IMR-90 (cell line): ENCODE measurements around the gene KCNJ3. TPM values are rescaled to one million over a fixed set of nuclear protein-coding genes. Genes with fewer than 3 reads are reported as not detected.

Experiments used
- ATAC-seq: fragments of 200-7000 bp; cut with Tn5 transposase; 2 replicates; pipeline ENCODE4 v1.9.1; 2020; ENCODE audit warnings: low read depth, mild to moderate bottlenecking, moderate library complexity
- BruUV-seq: library from RNA; stranded (reverse); fragments of 400-500 nt; replicated peaks from 2 replicates; lab custom pipeline; 2021; lab: Mats Ljungman, UMichigan
- CTCF ChIA-PET: fragments of 300-600 bp; formaldehyde crosslinking; extraction: SDS; loops from one replicate; lab custom pipeline; 2021; ENCODE audit warnings: antibody characterized with exemption; lab: Yijun Ruan, JAX
- POLR2A ChIA-PET: fragments of 300-600 bp; sonication (Branson Sonifier 250); formaldehyde crosslinking; loops from one replicate; lab custom pipeline; 2022; ENCODE audit warnings: antibody characterized with exemption; ENCODE audit not compliant: unreplicated experiment; lab: Charles Lee
- DNase-seq: peaks from one replicate; pipeline ENCODE4 v3.0.0; 2013
- H2AFZ ChIP-seq: replicated peaks from 2 replicates; pipeline ENCODE3; 2013; ENCODE audit warnings: low read length, mild to moderate bottlenecking; ENCODE audit not compliant: poor library complexity
- H2AK5ac ChIP-seq: 2 replicates; pipeline ENCODE4 v1.6.1; 2013; ENCODE audit warnings: low read depth, low read length, inconsistent platforms
- H2AK9ac ChIP-seq: replicated peaks from 2 replicates; pipeline ENCODE3; 2013; ENCODE audit warnings: mild to moderate bottlenecking, low read depth, low read length, moderate library complexity; ENCODE audit not compliant: poor library complexity
- H2BK120ac ChIP-seq: 2 replicates; pipeline ENCODE4 v1.6.1; 2013; ENCODE audit warnings: low read depth, low read length, inconsistent platforms
- H2BK15ac ChIP-seq: 3 replicates; pipeline ENCODE4 v1.6.1; 2013; ENCODE audit warnings: low read depth, low read length, inconsistent platforms
- H2BK20ac ChIP-seq: 2 replicates; pipeline ENCODE4 v1.6.1; 2013; ENCODE audit warnings: low read depth, mild to moderate bottlenecking, inconsistent platforms, low read length, moderate library complexity
- H2BK5ac ChIP-seq: 2 replicates; pipeline ENCODE4 v1.6.1; 2013; ENCODE audit warnings: mild to moderate bottlenecking, low read depth, low read length, inconsistent platforms; ENCODE audit not compliant: poor library complexity, severe bottlenecking
- H3K14ac ChIP-seq: replicated peaks from 2 replicates; pipeline ENCODE4 v1.6.1; 2013; ENCODE audit warnings: low read depth, low read length, inconsistent platforms
- H3K18ac ChIP-seq: 2 replicates; pipeline ENCODE4 v1.6.1; 2013; ENCODE audit warnings: low read depth, low read length, control low read depth
- H3K23ac ChIP-seq: 2 replicates; pipeline ENCODE4 v1.6.1; 2013; ENCODE audit warnings: low read depth, low read length, inconsistent platforms
- H3K27ac ChIP-seq: 2 replicates; pipeline ENCODE4 v1.5.1; 2013; ENCODE audit warnings: mild to moderate bottlenecking, control low read depth, low read length; ENCODE audit not compliant: insufficient read depth
- H3K27me3 ChIP-seq: 2 replicates; pipeline ENCODE4 v1.6.1; 2013; ENCODE audit warnings: low read length; ENCODE audit not compliant: control insufficient read depth, insufficient read depth
- H3K36me3 ChIP-seq: 2 replicates; pipeline ENCODE4 v1.6.1; 2013; ENCODE audit warnings: low read length, mixed read lengths; ENCODE audit not compliant: control insufficient read depth, insufficient read depth
- H3K4ac ChIP-seq: 2 replicates; pipeline ENCODE4 v1.6.1; 2013; ENCODE audit warnings: low read depth, low read length, inconsistent platforms
- H3K4me1 ChIP-seq: 2 replicates; pipeline ENCODE4 v1.6.1; 2013; ENCODE audit warnings: low read length, mixed read lengths; ENCODE audit not compliant: control insufficient read depth, insufficient read depth
- H3K4me2 ChIP-seq: 2 replicates; pipeline ENCODE4 v1.6.1; 2013; ENCODE audit warnings: low read depth, mild to moderate bottlenecking, control low read depth, low read length, moderate library complexity
- H3K4me3 ChIP-seq: 2 replicates; pipeline ENCODE4 v1.5.1; 2013; ENCODE audit warnings: low read depth, mild to moderate bottlenecking, control low read depth, low read length, moderate library complexity; ENCODE audit not compliant: insufficient read depth
- H3K56ac ChIP-seq: 2 replicates; pipeline ENCODE4 v1.6.1; 2013; ENCODE audit warnings: low read length, inconsistent platforms; ENCODE audit not compliant: insufficient read depth; ENCODE audit errors: extremely low read depth
- H3K79me1 ChIP-seq, 2 experiments: 2 replicates each; pipeline ENCODE4 v1.6.1; 2013; ENCODE audit warnings: low read length in 2 of 2, inconsistent platforms in 1 of 2, low read depth in 1 of 2
- H3K9ac ChIP-seq: 2 replicates; pipeline ENCODE4 v1.6.1; 2013; ENCODE audit warnings: low read depth, low read length, control low read depth
- H3K9me1 ChIP-seq: 2 replicates; pipeline ENCODE4 v1.6.1; 2013; ENCODE audit warnings: low read length, inconsistent platforms; ENCODE audit not compliant: insufficient read depth
- H3K9me3 ChIP-seq: 2 replicates; pipeline ENCODE4 v1.6.1; 2013; ENCODE audit warnings: low read length; ENCODE audit not compliant: control insufficient read depth, insufficient read depth
- H4K20me1 ChIP-seq: 2 replicates; pipeline ENCODE4 v1.6.1; 2013; ENCODE audit warnings: low read length, inconsistent platforms; ENCODE audit not compliant: insufficient read depth
- H4K5ac ChIP-seq: 2 replicates; pipeline ENCODE4 v1.6.1; 2013; ENCODE audit warnings: mild to moderate bottlenecking, low read depth, low read length, control low read depth
- H4K8ac ChIP-seq, 2 experiments: 2 replicates each; pipeline ENCODE4 v1.6.1; 2013; ENCODE audit warnings: low read depth in 2 of 2, low read length in 2 of 2, control low read depth in 1 of 2, inconsistent platforms in 1 of 2
- H4K91ac ChIP-seq: 2 replicates; pipeline ENCODE4 v1.6.1; 2013; ENCODE audit warnings: low read depth, low read length, inconsistent platforms; ENCODE audit not compliant: insufficient read depth
- BHLHE40 ChIP-seq: fragments of 150-350 bp; IDR thresholded peaks from 2 replicates; pipeline ENCODE4 v1.6.1; 2016; ENCODE audit warnings: mild to moderate bottlenecking, low read depth, low read length
- ELK1 ChIP-seq: fragments of 150-350 bp; IDR thresholded peaks from 2 replicates; pipeline ENCODE4 v1.6.1; 2016; ENCODE audit warnings: low read depth, mild to moderate bottlenecking, low read length, moderate library complexity, borderline replicate concordance
- MAZ ChIP-seq: IDR thresholded peaks from 2 replicates; pipeline ENCODE4 v1.6.1; 2012; ENCODE audit warnings: low read depth, mild to moderate bottlenecking, low read length, improper control_type of control experiment, moderate library complexity, borderline replicate concordance
- MXI1 ChIP-seq: IDR thresholded peaks from 2 replicates; pipeline ENCODE4 v1.6.1; 2012; ENCODE audit warnings: low read depth, mild to moderate bottlenecking, low read length, moderate library complexity, borderline replicate concordance
- RCOR1 ChIP-seq: IDR thresholded peaks from 2 replicates; pipeline ENCODE4 v1.6.1; 2012; ENCODE audit warnings: mild to moderate bottlenecking, low read length, improper control_type of control experiment; ENCODE audit not compliant: insufficient replicate concordance
- WGBS, 2 experiments: methylation state at CpG; one replicate each; pipeline versions ENCODE4 v1.1.5 to v1.1.7; 2013; ENCODE audit warnings: missing lambda C conversion rate in 2 of 2; ENCODE audit not compliant: insufficient read length in 1 of 2; ENCODE audit errors: extremely low coverage in 2 of 2; 5-methylcytosine and 5-hydroxymethylcytosine counted together
- dilution Hi-C: fragments of 300-500 bp; cut with HindIII; formaldehyde crosslinking; loops from one replicate; pipeline ENCODE4 v1.14.3; 2018; ENCODE audit warnings: low sequenced_read_pairs; ENCODE audit not compliant: unreplicated experiment
- in situ Hi-C: fragments of 300-500 bp; cut with MboI; formaldehyde crosslinking; loops from 3 replicates; pipeline ENCODE4 v1.14.3; 2019; ENCODE audit warnings: low sequenced_read_pairs, inconsistent platforms, mixed read lengths
- intact Hi-C: fragments of 100-400 bp; cut with micrococcal nuclease; formaldehyde crosslinking; loops from 2 replicates; pipeline ENCODE4 v1.10.0; 2022
- polyA plus RNA-seq, 3 experiments: library from polyadenylated mRNA; depleted of rRNA; stranded (reverse); fragments of >200 nt; gene quantifications; 2 replicates each; pipeline ENCODE4 v1.2.3, GENCODE V29; 2012; ENCODE audit warnings: low replicate concordance in 1 of 3
- total RNA-seq: library from RNA; depleted of rRNA; stranded (reverse); fragments of >200 nt; gene quantifications from 2 replicates; pipeline ENCODE4 v1.2.3, GENCODE V29; 2012

Gene KCNJ3
- total and polyA plus RNA-seq, 2 of the 4 experiments (the other 2 are of a cell fraction) = not detected

DNA sequence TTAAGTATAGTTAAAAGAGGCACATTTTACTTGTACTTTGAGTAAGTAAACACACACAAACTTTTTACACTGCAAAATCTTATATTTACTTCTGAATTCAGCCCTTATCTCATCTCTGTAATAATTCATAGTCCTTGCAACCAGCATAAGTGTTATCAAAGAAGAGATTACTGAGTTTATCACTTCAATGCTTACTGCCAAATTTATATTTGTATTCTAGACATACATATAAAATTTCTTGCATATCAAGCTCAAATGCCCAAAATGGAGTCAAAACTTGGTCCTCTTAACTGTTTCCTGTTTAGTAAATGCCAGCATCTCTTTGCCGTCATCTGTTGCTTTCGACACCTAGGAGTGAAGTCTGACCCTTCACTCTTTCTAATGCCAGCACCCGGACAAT lies 21.1 kb upstream of the KCNJ3 start:
- in situ Hi-C loops (no loop called here), dilution Hi-C loops (no loop called here), intact Hi-C loops (no loop called here)
- H2AK5ac ChIP-seq = no peak overlapping the region
- H2BK5ac ChIP-seq = no peak overlapping the region
- BruUV-seq = no TSS peak
- no peaks in the 10 kb centered on the region for H3K27me3 ChIP-seq
- no peak overlapping the region for H3K4me3 ChIP-seq
- 65% methylated on average over 3 of the region's 3 CpGs; no CpG with 5 or more reads in 1 of the 2 experiments for WGBS, 2 experiments
- H2BK15ac ChIP-seq = no peak overlapping the region
- H3K4me1 ChIP-seq = no peaks in the 10 kb centered on the region
- DNase-seq (no peak), ATAC-seq (no peak)
- POLR2A ChIA-PET = no interaction called here
- no peak overlapping the region for H3K4me2 ChIP-seq
- no peak overlapping the region for H4K8ac ChIP-seq
- H4K20me1 ChIP-seq = no peaks in the 10 kb centered on the region
- no peak overlapping the region for H3K23ac ChIP-seq
- peaks cover 7% of the 10 kb centered on the region for H3K9me3 ChIP-seq
- no peaks in the 10 kb centered on the region for H3K79me1 ChIP-seq
- TF ChIP-seq ELK1 (no peak), RCOR1 (no peak), BHLHE40 (no peak), MXI1 (no peak), MAZ (no peak)
- no peak overlapping the region for H2BK120ac ChIP-seq
- no peak overlapping the region for H3K27ac ChIP-seq
- H3K9me1 ChIP-seq = no peaks in the 10 kb centered on the region
- H3K4ac ChIP-seq = no peak overlapping the region
- H3K9ac ChIP-seq = no peak overlapping the region
- no peak overlapping the region for H4K91ac ChIP-seq
- no peak overlapping the region for H2BK20ac ChIP-seq
- H3K36me3 ChIP-seq = no peaks in the 10 kb centered on the region
- H4K5ac ChIP-seq = no peak overlapping the region
- no peak overlapping the region for H2AK9ac ChIP-seq
- H3K56ac ChIP-seq = no peak overlapping the region
- no peak overlapping the region for H3K14ac ChIP-seq
- no peak overlapping the region for H2AFZ ChIP-seq
- CTCF ChIA-PET = no interaction called here
- H3K18ac ChIP-seq = no peak overlapping the region
